NB4 (cell line): ENCODE data around the gene APOB.

Source experiments
- MAX ChIP-seq: IDR thresholded peaks from 2 replicates; pipeline ENCODE4 v1.6.1; 2011; ENCODE audit warnings: low read depth, low read length
- POLR2A ChIP-seq: IDR thresholded peaks from 2 replicates; pipeline ENCODE4 v1.6.1; 2011; ENCODE audit warnings: mild to moderate bottlenecking; ENCODE audit not compliant: insufficient read length; ENCODE audit errors: extremely low read depth
- TF ChIP-seq, protein P1 (sequence below): IDR thresholded peaks from one replicate; pipeline ENCODE4 v1.5.1; 2012; ENCODE audit warnings: low read depth, low read length

GRCh38 chr2:21046506-21046905, 2.6 kb upstream of the APOB start:
- TF ChIP-seq, protein P1, sequence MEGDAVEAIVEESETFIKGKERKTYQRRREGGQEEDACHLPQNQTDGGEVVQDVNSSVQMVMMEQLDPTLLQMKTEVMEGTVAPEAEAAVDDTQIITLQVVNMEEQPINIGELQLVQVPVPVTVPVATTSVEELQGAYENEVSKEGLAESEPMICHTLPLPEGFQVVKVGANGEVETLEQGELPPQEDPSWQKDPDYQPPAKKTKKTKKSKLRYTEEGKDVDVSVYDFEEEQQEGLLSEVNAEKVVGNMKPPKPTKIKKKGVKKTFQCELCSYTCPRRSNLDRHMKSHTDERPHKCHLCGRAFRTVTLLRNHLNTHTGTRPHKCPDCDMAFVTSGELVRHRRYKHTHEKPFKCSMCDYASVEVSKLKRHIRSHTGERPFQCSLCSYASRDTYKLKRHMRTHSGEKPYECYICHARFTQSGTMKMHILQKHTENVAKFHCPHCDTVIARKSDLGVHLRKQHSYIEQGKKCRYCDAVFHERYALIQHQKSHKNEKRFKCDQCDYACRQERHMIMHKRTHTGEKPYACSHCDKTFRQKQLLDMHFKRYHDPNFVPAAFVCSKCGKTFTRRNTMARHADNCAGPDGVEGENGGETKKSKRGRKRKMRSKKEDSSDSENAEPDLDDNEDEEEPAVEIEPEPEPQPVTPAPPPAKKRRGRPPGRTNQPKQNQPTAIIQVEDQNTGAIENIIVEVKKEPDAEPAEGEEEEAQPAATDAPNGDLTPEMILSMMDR: no peak
- TF ChIP-seq POLR2A: no peak
- no peak for TF ChIP-seq MAX
